Measurements from ENCODE around the gene SH2D4B. TPM values are rescaled to one million over a fixed set of nuclear protein-coding genes. Genes with fewer than 3 reads are reported as not detected.
"Not testable (repeated sequence)": the region's sequence is repeated elsewhere in the genome, so short reads cannot be mapped to it uniquely, and the experiment has no call there.

Gene SH2D4B
- total RNA-seq, 1 experiment from 2014 or later, result not detected

- DNase-seq (ENCODE audit: low spot score), result no peak
- in situ Hi-C loops (cut with HindIII; ENCODE audit: low sequenced_read_pairs), result no loop called here
These were observed 17.6 kb upstream of the SH2D4B start for GRCh38 chr10:80519936-80520650.

- in situ Hi-C loops (cut with HindIII; ENCODE audit: low sequenced_read_pairs), result no loop called here
These were observed 16.8 kb upstream of the SH2D4B start for GRCh38 chr10:80520661-80521470.

GRCh38 chr10:80522756-80523363 is 14.8 kb upstream of the SH2D4B start:
- DNase-seq (ENCODE audit: low spot score), result no peak
- in situ Hi-C loops (cut with HindIII; ENCODE audit: low sequenced_read_pairs), result no loop called here

More at GRCh38 chr10:80520661-80521470, 16.8 kb upstream of the SH2D4B start:
- DNase-seq (ENCODE audit: low spot score), result no peak

GRCh38 chr10:80523773-80524172 is 13.9 kb upstream of the SH2D4B start:
- in situ Hi-C loops (cut with HindIII; ENCODE audit: low sequenced_read_pairs), result no loop called here
- DNase-seq (ENCODE audit: low spot score), result no peak

GRCh38 chr10:80524190-80524909 is 13.4 kb upstream of the SH2D4B start:
- no peak for DNase-seq (ENCODE audit: low spot score)
- in situ Hi-C loops (cut with HindIII; ENCODE audit: low sequenced_read_pairs), result no loop called here

GRCh38 chr10:80526218-80526617 is 11.5 kb upstream of the SH2D4B start:
- in situ Hi-C loops (cut with HindIII; ENCODE audit: low sequenced_read_pairs), result no loop called here
- no peak for DNase-seq (ENCODE audit: low spot score)

- in situ Hi-C loops (cut with HindIII; ENCODE audit: low sequenced_read_pairs), result no loop called here
- DNase-seq (ENCODE audit: low spot score), result no peak
These were observed 11.0 kb upstream of the SH2D4B start for GRCh38 chr10:80526742-80527141.

- in situ Hi-C loops (cut with HindIII; ENCODE audit: low sequenced_read_pairs), result no loop called here
- no peak for DNase-seq (ENCODE audit: low spot score)
These were observed 9.5 kb upstream of the SH2D4B start for GRCh38 chr10:80528185-80528700.

GRCh38 chr10:80528901-80529300 is 8.8 kb upstream of the SH2D4B start:
- no peak for DNase-seq (ENCODE audit: low spot score)
- in situ Hi-C loops (cut with HindIII; ENCODE audit: low sequenced_read_pairs), result no loop called here

- DNase-seq (ENCODE audit: low spot score), result no peak
- in situ Hi-C loops (cut with HindIII; ENCODE audit: low sequenced_read_pairs), result no loop called here
These were observed 8.1 kb upstream of the SH2D4B start for GRCh38 chr10:80529604-80530003.

- DNase-seq (ENCODE audit: low spot score), result no peak
- in situ Hi-C loops (cut with HindIII; ENCODE audit: low sequenced_read_pairs), result no loop called here
These were observed 7.5 kb upstream of the SH2D4B start for GRCh38 chr10:80530251-80530650.

- in situ Hi-C loops (cut with HindIII; ENCODE audit: low sequenced_read_pairs), result no loop called here
- no peak for DNase-seq (ENCODE audit: low spot score)
These were observed 6.9 kb upstream of the SH2D4B start for GRCh38 chr10:80530816-80531215.

GRCh38 chr10:80532571-80532970 is 5.1 kb upstream of the SH2D4B start:
- DNase-seq (ENCODE audit: low spot score), result no peak
- in situ Hi-C loops (cut with HindIII; ENCODE audit: low sequenced_read_pairs), result no loop called here

- not testable (repeated sequence) for DNase-seq (ENCODE audit: low spot score)
These were observed 3.6 kb upstream of the SH2D4B start for GRCh38 chr10:80534059-80534458.

GRCh38 chr10:80534646-80535045 is 3.1 kb upstream of the SH2D4B start:
- in situ Hi-C loops (cut with HindIII; ENCODE audit: low sequenced_read_pairs); DNase-seq (ENCODE audit: low spot score): not testable (repeated sequence)

More at GRCh38 chr10:80534059-80534458, 3.6 kb upstream of the SH2D4B start:
- in situ Hi-C loops (cut with HindIII; ENCODE audit: low sequenced_read_pairs), result not testable (repeated sequence)

- in situ Hi-C loops (cut with HindIII; ENCODE audit: low sequenced_read_pairs), result no loop called here
- DNase-seq (ENCODE audit: low spot score), result no peak
These were observed 1.9 kb upstream of the SH2D4B start for GRCh38 chr10:80535671-80536360.

- in situ Hi-C loops (cut with HindIII; ENCODE audit: low sequenced_read_pairs), result no loop called here
- no peak for DNase-seq (ENCODE audit: low spot score)
These were observed 1.3 kb upstream of the SH2D4B start for GRCh38 chr10:80536361-80536835.

GRCh38 chr10:80537086-80537735 is 491 bp upstream of the SH2D4B start:
- DNase-seq (ENCODE audit: low spot score), result no peak
- in situ Hi-C loops (cut with HindIII; ENCODE audit: low sequenced_read_pairs), result no loop called here
